DMS 273 (cell line): ENCODE data around the gene OR9K2.
"Not testable (repeated sequence)": the region's sequence is repeated elsewhere in the genome, so short reads cannot be mapped to it uniquely, and the experiment has no call there.

Source experiments
- DNase-seq: peaks from one replicate; lab custom pipeline; 2025; ENCODE audit not compliant: unreplicated experiment; lab: John Stamatoyannopoulos, UW

The OR9K2 gene

DNA sequence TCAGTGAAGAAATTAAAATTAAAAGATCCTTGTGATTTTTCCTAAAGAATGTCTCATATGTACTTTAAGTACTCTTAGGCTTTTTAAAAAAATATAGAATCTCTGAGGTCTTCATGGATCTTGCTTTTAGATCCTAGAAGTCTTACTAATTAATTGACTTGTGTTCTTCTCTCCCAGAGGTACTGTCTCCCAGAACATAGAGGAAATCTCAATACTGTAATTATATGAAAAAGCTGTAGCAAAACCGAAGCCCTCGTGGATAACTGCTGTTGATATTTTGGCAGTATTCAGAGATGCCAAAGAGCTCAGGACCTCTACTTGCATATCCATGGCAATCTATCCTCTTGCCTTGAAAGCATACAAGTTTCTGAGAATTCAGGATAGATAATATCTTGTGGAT, at the start of gene OR9K2:
TSS of gene OR9K2 (plus strand) at position 301 of the 400 bp plus-strand sequence. CDS start 3,429 bp downstream, outside the sequence.
- no peak for DNase-seq

DNA sequence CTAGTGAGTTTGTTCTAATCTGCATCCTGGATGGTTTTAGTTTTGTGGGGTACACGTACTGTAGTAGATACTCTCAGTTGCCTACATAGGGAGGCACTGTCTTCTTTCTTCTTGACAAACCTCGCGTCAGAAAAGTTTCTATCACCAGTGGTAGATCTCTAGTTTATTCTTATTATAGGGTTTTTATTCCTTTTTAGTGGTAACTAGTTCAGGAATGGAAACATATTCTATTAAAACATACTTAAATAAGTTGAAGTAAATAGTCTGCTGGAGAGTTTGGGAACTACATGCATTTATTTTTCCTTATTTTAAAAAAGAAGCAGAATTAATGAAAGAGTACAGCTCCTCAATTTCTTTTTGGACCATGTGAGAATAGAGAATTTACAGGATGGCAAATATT, 33.6 kb upstream of the OR9K2 start:
- DNase-seq: no peak

DNA sequence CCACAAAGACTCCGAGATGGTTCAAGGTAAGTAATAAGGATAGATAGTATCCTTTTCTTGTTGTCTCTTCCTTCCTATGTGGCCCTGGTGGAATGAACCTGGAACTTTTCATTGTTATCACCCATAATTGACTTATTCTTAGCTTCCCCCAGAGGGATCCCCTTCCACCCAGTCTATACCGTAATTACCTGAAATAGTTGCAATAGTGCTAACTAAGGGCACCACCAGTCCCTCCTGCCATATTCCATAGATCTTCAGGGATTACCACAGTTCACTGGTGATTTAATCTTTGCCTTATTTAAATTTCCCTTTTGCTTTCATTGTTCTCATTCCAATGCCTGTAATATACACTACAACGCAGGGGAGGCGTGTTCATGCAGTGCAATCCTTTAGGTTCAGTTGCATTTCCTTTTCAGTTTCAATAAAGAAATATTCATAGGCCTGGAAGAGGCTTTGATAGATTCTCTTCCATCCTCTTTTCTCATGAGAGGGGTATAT, 13.8 kb upstream of the OR9K2 start:
- DNase-seq: no peak

GRCh38 chr12:55116152-55116551, 10.1 kb upstream of the OR9K2 start:
- DNase-seq: no peak

GRCh38 chr12:55132816-55133215, 6.6 kb downstream of the OR9K2 start:
- no peak for DNase-seq

GRCh38 chr12:55142669-55143565, 16.7 kb downstream of the OR9K2 start:
- peak; percentile 75 for DNase-seq

GRCh38 chr12:55143566-55143870, 17.3 kb downstream of the OR9K2 start:
- no peak for DNase-seq

DNA sequence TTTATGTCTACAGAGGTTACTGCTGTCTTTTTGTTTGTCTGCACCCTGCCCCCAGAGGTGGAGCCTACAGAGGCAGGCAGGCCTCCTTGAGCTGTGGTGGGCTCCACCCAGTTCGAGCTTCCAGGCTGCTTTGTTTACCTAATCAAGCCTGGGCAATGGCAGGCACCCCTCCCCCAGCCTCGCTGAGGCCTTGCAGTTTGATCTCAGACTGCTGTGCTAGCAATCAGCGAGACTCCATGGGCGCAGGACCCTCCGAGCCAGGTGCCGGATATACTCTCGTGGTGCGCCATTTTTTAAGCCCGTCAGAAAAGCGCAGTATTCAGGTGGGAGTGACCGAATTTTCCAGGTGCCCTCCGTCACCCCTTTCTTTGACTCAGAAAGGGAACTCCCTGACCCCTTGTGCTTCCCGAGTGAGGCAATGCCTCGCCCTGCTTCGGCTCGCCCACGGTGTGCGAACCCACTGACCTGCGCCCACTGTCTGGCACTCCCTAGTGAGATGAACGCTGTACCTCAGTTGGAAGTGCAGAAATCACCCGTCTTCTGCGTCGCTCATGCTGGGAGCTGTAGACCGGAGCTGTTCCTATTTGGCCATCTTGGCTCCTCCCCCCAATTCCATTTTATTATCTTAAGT, 40.9 kb downstream of the OR9K2 start:
- not testable (repeated sequence) for DNase-seq

DNA sequence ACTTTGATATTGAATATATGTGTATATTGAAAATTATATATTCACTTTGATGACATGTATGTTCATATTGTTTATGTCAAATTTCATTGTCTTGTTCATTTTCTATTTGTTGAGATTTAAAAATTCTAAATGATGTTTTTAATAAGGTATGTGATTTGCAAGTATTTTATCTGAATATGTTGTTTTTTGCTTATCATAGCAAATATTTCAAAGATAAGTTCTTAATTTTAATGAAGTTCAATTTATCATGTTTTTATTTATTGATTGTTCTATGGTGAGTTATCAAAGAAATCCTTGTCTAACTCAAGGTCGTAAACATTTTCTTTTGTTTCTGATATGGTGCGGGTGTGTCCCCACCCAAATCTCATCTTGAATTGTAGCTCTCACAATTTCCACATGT, 45.2 kb downstream of the OR9K2 start:
- no peak for DNase-seq

DNA sequence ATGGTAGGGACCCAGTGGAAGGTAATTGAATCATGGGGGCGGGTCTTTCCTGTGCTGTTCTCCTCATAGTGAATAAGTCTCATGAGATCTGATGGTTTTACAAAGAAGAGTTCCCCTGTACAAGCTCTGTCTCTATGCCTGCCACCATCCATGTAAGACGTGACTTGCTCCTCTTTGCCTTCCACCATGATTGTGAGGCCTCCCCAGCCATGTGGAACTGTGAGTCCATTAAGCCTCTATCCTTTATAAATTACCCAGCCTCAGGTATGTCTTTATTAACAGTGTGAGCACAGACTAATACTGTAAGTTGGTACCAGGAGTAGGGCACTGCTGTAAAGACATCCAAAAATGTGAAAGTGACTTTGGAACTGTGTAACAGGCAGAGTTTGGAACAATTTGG, 45.6 kb downstream of the OR9K2 start:
- not testable (repeated sequence) for DNase-seq

- DNase-seq: no peak
Measured at GRCh38 chr12:55172686-55173085, 46.5 kb downstream of the OR9K2 start.

DNA sequence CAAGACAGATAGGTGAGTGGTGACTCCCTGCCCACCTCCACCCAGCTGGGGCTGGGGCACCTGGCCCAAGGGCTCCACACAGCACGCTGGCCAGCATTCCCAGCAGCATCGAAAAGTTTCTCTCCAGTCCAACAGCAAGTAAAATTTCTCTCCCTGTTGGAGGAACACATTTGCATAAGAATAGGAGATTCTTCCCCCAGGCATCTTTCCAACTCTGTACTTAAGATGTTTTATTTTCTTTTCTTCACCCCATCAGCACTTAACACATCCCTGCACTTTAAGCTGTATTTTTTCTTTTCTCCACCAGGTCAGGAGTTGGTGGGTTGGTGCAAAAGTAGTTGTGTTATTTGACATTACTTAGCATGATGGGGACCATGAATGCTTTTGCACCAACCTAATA, 47.2 kb downstream of the OR9K2 start:
- no peak for DNase-seq
